GM12892 (cell line): ENCODE data around the gene HELZ2.

Source experiments
- POLR2A ChIP-seq: IDR thresholded peaks from 2 replicates; pipeline ENCODE4 v1.6.1; 2011; ENCODE audit warnings: low read depth, low read length, control low read depth
- POLR2AphosphoS5 ChIP-seq: IDR thresholded peaks from 2 replicates; pipeline ENCODE4 v1.6.1; 2011; ENCODE audit warnings: low read depth, low read length, control low read depth
- TAF1 ChIP-seq: IDR thresholded peaks from 2 replicates; pipeline ENCODE4 v1.6.1; 2011; ENCODE audit warnings: low read depth, mild to moderate bottlenecking, control low read depth, low read length, borderline replicate concordance

GRCh38 chr20:63532449-63532971, 41.5 kb downstream of the HELZ2 start:
- TF ChIP-seq TAF1: no peak
- TF ChIP-seq POLR2A: no peak
- TF ChIP-seq POLR2AphosphoS5: no peak
